Type B pancreatic cell (in vitro differentiated cells): Measurements from ENCODE around the gene SGSM2. TPM values are rescaled to one million over a fixed set of nuclear protein-coding genes. Genes with fewer than 3 reads are reported as not detected.

ENCODE experiments used
- DNase-seq: peaks from one replicate; pipeline ENCODE4 v3.0.0; 2021; ENCODE audit warnings: mixed read lengths; ENCODE audit not compliant: unreplicated experiment; ENCODE audit errors: extremely low spot score
- H3K27ac Mint-ChIP-seq: 2 replicates; pipeline ENCODE4 v1.8.0; 2021; ENCODE audit warnings: mild to moderate bottlenecking, mixed read lengths
- H3K27me3 Mint-ChIP-seq: 2 replicates; pipeline ENCODE4 v1.8.0; 2021; ENCODE audit warnings: mixed read lengths
- H3K36me3 Mint-ChIP-seq: 2 replicates; pipeline ENCODE4 v1.8.0; 2021; ENCODE audit warnings: mixed read lengths
- H3K4me1 Mint-ChIP-seq: one replicate; pipeline ENCODE4 v1.8.0; 2021; ENCODE audit warnings: mixed read lengths; ENCODE audit not compliant: unreplicated experiment
- H3K4me3 Mint-ChIP-seq: 2 replicates; pipeline ENCODE4 v1.8.0; 2021; ENCODE audit warnings: mild to moderate bottlenecking, mixed read lengths
- H3K9me3 Mint-ChIP-seq: 2 replicates; pipeline ENCODE4 v1.8.0; 2021; ENCODE audit warnings: mixed read lengths
- CTCF ChIP-seq: fragments of 200-600 bp; sonication (generic); conservative IDR thresholded peaks from 2 replicates; pipeline ENCODE4 v1.5.0; 2021; ENCODE audit warnings: antibody characterized with exemption, mild to moderate bottlenecking
- total RNA-seq: library from RNA; stranded (reverse); gene quantifications from 2 replicates; pipeline ENCODE4 v1.2.1, GENCODE V29; 2021; ENCODE audit warnings: low replicate concordance

Gene SGSM2
- total RNA-seq, 1 donor from 2014 or later, result 74.3 TPM

GRCh38 chr17:2323629-2324314 lies 13.5 kb upstream of the SGSM2 start:
- peaks cover 42% of the 10 kb centered on the region for H3K36me3 Mint-ChIP-seq
- no peaks in the 10 kb centered on the region for H3K4me1 Mint-ChIP-seq
- no peaks in the 10 kb centered on the region for H3K9me3 Mint-ChIP-seq
- TF ChIP-seq CTCF, result no peak
- no peak overlapping the region for H3K27ac Mint-ChIP-seq
- no peaks in the 10 kb centered on the region for H3K27me3 Mint-ChIP-seq
- DNase-seq, result no peak
- H3K4me3 Mint-ChIP-seq, result no peak overlapping the region

GRCh38 chr17:2331303-2331702 lies 6.0 kb upstream of the SGSM2 start:
- DNase-seq, result no peak
- Mint-ChIP-seq H3K36me3 (peaks cover 27% of the 10 kb centered on the region), H3K4me1 (peaks cover 16% of the 10 kb centered on the region), H3K27me3 (no peaks in the 10 kb centered on the region), H3K27ac (no peak overlapping the region), H3K9me3 (no peaks in the 10 kb centered on the region), H3K4me3 (no peak overlapping the region)
- TF ChIP-seq CTCF, result no peak

DNA sequence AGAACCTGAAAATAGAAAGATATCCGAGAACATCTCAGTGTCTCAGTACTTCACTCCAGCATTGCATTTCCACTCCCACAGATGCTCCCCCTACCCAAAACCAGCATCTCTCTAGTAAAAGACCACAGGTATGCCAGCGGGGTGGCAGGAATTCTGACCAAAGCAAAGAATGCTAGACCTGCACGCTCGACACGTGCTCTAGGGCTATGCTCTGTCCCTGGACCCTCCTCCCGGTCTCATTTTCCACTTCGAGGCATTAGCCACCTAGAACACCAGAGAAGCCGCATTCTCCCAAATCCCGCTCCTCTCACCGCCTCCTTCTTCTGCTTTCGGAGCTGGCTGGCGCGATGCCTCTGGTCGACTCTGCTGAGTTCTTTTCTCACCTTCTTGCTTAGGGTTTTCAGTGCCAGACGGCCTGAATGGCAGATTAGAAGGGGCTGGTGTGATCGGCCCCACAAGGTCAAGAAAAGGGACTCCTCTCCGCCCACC lies 1.5 kb upstream of the SGSM2 start:
- Mint-ChIP-seq H3K9me3 (no peaks in the 10 kb centered on the region), H3K27ac (peak overlapping the region; percentile 94), H3K4me1 (peaks cover 22% of the 10 kb centered on the region), H3K4me3 (peak overlapping the region; percentile 99), H3K27me3 (no peaks in the 10 kb centered on the region), H3K36me3 (peaks cover 12% of the 10 kb centered on the region)
- no peak for TF ChIP-seq CTCF
- DNase-seq, result no peak

GRCh38 chr17:2336215-2336851 lies 968 bp upstream of the SGSM2 start, which contains the start of gene TSR1:
Gene TSR1, minus strand, starts transcription at chr17:2336457. Its CDS starts 30 bp downstream, at chr17:2336427.
- peak; percentile 93 for DNase-seq
- Mint-ChIP-seq H3K4me3 (peak within 1 kb of the TSS; percentile 99), H3K4me1 (peaks cover 22% of the 10 kb centered on the region), H3K9me3 (no peaks in the 10 kb centered on the region), H3K27me3 (no peaks in the 10 kb centered on the region), H3K27ac (peak within 1 kb of the TSS; percentile 94), H3K36me3 (peaks cover 12% of the 10 kb centered on the region)
- TF ChIP-seq CTCF, result peak; percentile 23

- H3K36me3 Mint-ChIP-seq, result peaks cover 15% of the 10 kb centered on the region
Measured at GRCh38 chr17:2337544-2338314, 428 bp downstream of the SGSM2 start.

More at GRCh38 chr17:2337544-2338314, 428 bp downstream of the SGSM2 start:
- no peak for DNase-seq
- no peaks in the 10 kb centered on the region for H3K9me3 Mint-ChIP-seq
- peak overlapping the region; percentile 99 for H3K4me3 Mint-ChIP-seq
- TF ChIP-seq CTCF, result peak; percentile 28
- peaks cover 22% of the 10 kb centered on the region for H3K4me1 Mint-ChIP-seq
- H3K27me3 Mint-ChIP-seq, result no peaks in the 10 kb centered on the region
- peak overlapping the region; percentile 79 for H3K27ac Mint-ChIP-seq
